Esophagus muscularis mucosa (tissue), 4 donors: Measurements from ENCODE around the gene ZSWIM6. TPM values are rescaled to one million over a fixed set of nuclear protein-coding genes. Genes with fewer than 3 reads are reported as not detected.
A peak's percentile ranks its signal among the peaks of the same experiment; 100 is the strongest.

Experiments
- DNase-seq: peaks from one replicate; pipeline ENCODE4 v3.0.0-alpha.2; 2017; ENCODE audit errors: extremely low spot score
- H3K27ac ChIP-seq, 4 donors: fragments of 200-600 bp; sonication (generic); replicated peaks in 1 of 4; 1 replicate in 3 of 4; 2 replicates in 1 of 4; pipeline ENCODE4 v1.5.1; 2016 to 2019; ENCODE audit warnings: mild to moderate bottlenecking in 1 of 4
- H3K27me3 ChIP-seq, 4 donors: fragments of 200-600 bp; sonication (generic); one replicate each; pipeline versions ENCODE4 v1.5.1 to v1.6.0; 2016 to 2019
- H3K36me3 ChIP-seq, 4 donors: fragments of 200-600 bp; sonication (generic); one replicate each; pipeline ENCODE4 v1.5.1; 2016 to 2019
- H3K4me1 ChIP-seq, 4 donors: fragments of 200-600 bp; sonication (generic); one replicate each; pipeline ENCODE4 v1.5.1; 2016 to 2019
- H3K4me3 ChIP-seq, 4 donors: fragments of 200-600 bp; sonication (generic); 1 replicate in 2 of 4; 2 replicates in 2 of 4; pipeline ENCODE4 v1.5.1; 2016 to 2019; ENCODE audit warnings: mild to moderate bottlenecking in 4 of 4, moderate library complexity in 1 of 4
- H3K9me3 ChIP-seq, 4 donors: fragments of 200-600 bp; sonication (generic); 1 replicate in 3 of 4; 2 replicates in 1 of 4; pipeline ENCODE4 v1.5.1; 2016 to 2019
- EP300 ChIP-seq: sonication (generic); formaldehyde crosslinking; IDR thresholded peaks from one replicate; pipeline ENCODE4 v1.6.1; 2017; ENCODE audit warnings: antibody characterized with exemption
- POLR2A ChIP-seq: fragments of 450-650 bp; IDR thresholded peaks from one replicate; pipeline ENCODE4 v1.6.1; 2017; ENCODE audit warnings: antibody characterized with exemption, moderate library complexity, mild to moderate bottlenecking, low read depth
- POLR2AphosphoS5 ChIP-seq, 2 donors: sonication (generic); formaldehyde crosslinking; IDR thresholded peaks; one replicate each; pipeline ENCODE4 v1.6.1; 2017; ENCODE audit warnings: antibody characterized with exemption in 2 of 2
- WGBS: methylation state at CpG from one replicate; pipeline ENCODE4 v1.1.5; 2018; 5-methylcytosine and 5-hydroxymethylcytosine counted together
- intact Hi-C: fragments of 100-400 bp; cut with DNase I; formaldehyde crosslinking; loops from one replicate; pipeline ENCODE4 v1.15.1; 2023
- total RNA-seq, 4 donors: library from RNA; depleted of rRNA; stranded (reverse); fragments of >200 nt; gene quantifications; one replicate each; pipeline versions ENCODE4 v1.1.0 to v1.2.1, GENCODE V29; 2016
- TF ChIP-seq, protein P1 (sequence below), 3 experiments: fragments of 200-600 bp in 2 of 3; fragments of 450-650 bp in 1 of 3; sonication (generic) in 2 of 3; IDR thresholded peaks; one replicate each; pipeline ENCODE4 v1.5.1; 2017 to 2019; ENCODE audit warnings: antibody characterized with exemption in 3 of 3, mild to moderate bottlenecking in 2 of 3, moderate library complexity in 1 of 3

The ZSWIM6 gene
- total RNA-seq, 4 donors from 2014 or later, result 10.2 to 16.4 (median 12.5) TPM

DNA sequence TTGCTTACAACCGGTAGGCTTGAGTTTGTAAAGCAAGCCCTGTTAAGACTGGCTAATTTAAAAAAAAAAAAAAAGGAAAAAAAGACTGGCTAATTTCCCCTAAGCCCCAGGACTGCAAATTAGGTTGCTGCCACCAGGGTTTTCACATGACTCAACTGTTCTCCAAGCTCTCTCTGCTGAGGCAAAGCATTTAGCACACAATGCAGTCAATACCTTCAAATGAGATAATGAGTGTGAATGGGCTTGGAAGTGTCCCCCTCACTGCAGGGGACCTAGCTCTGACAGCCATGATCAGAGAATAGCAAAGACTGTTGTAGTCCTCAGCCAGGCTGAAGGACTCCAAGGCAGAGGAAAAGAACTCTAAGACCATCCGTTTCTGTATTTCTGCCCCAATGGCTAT, 42.8 kb upstream of the ZSWIM6 start:
- no peaks in the 10 kb centered on the region for H3K9me3 ChIP-seq
- H3K27me3 ChIP-seq, result no peaks in the 10 kb centered on the region
- peaks cover 0 to 43% (median 34%) of the 10 kb centered on the region in 4 donors for H3K4me1 ChIP-seq
- no peaks in the 10 kb centered on the region for H3K36me3 ChIP-seq
- H3K27ac ChIP-seq, result no peak overlapping the region
- intact Hi-C loops, result no loop called here
- no peak overlapping the region for H3K4me3 ChIP-seq
- DNase-seq, result no peak
- WGBS, result 91% methylated on average over 1 of the region's 2 CpGs
- TF ChIP-seq POLR2AphosphoS5 (IDR thresholded peaks at IDR 0.05), result no peak
- TF ChIP-seq, protein P1, sequence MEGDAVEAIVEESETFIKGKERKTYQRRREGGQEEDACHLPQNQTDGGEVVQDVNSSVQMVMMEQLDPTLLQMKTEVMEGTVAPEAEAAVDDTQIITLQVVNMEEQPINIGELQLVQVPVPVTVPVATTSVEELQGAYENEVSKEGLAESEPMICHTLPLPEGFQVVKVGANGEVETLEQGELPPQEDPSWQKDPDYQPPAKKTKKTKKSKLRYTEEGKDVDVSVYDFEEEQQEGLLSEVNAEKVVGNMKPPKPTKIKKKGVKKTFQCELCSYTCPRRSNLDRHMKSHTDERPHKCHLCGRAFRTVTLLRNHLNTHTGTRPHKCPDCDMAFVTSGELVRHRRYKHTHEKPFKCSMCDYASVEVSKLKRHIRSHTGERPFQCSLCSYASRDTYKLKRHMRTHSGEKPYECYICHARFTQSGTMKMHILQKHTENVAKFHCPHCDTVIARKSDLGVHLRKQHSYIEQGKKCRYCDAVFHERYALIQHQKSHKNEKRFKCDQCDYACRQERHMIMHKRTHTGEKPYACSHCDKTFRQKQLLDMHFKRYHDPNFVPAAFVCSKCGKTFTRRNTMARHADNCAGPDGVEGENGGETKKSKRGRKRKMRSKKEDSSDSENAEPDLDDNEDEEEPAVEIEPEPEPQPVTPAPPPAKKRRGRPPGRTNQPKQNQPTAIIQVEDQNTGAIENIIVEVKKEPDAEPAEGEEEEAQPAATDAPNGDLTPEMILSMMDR (IDR thresholded peaks at IDR 0.05), result no peak
- no peak for TF ChIP-seq POLR2A
- TF ChIP-seq EP300, result no peak

DNA sequence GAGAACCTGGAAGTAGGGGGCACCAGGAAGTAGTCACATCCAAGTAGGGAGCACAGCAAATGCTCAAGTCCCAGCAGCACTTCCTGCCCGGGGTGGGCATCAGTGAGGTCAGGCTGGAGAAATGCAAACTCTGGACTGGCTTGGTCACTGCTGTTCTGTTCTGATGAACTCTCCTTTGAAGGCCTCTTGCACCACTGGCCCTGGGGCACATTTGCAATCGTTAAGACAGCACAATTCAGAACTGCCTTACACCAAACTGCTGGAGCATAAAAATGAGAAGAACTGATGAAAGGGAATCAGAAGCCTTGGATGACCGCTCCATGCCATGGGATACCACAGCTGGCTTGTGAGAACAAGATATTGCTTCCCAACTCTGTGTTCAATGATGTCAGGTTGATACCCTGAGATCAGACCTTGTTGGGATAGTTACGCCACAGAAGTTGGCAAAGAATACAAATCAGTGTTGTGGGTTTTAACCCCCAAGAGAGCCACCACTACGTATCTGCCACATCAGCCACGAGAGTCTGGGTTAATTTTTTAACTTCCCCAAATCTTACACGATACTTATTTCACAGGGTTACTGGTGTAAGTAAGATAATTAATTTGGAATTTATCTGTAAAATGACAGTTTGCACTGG, 42.3 kb upstream of the ZSWIM6 start:
- H3K9me3 ChIP-seq, result no peaks in the 10 kb centered on the region
- H3K36me3 ChIP-seq, result no peaks in the 10 kb centered on the region
- no peak for DNase-seq
- peak overlapping the region; percentile 66 to 80 (median 71) for H3K27ac ChIP-seq
- intact Hi-C loops, result no loop called here
- peaks cover 0 to 43% (median 34%) of the 10 kb centered on the region in 4 donors for H3K4me1 ChIP-seq
- no peaks in the 10 kb centered on the region for H3K27me3 ChIP-seq
- no peak overlapping the region for H3K4me3 ChIP-seq
- WGBS, result 83% methylated on average over 6 of the region's 7 CpGs
- TF ChIP-seq, protein P1 (IDR thresholded peaks at IDR 0.05), result no peak
- no peak for TF ChIP-seq EP300
- TF ChIP-seq POLR2AphosphoS5 (IDR thresholded peaks at IDR 0.05), result no peak
- no peak for TF ChIP-seq POLR2A

DNA sequence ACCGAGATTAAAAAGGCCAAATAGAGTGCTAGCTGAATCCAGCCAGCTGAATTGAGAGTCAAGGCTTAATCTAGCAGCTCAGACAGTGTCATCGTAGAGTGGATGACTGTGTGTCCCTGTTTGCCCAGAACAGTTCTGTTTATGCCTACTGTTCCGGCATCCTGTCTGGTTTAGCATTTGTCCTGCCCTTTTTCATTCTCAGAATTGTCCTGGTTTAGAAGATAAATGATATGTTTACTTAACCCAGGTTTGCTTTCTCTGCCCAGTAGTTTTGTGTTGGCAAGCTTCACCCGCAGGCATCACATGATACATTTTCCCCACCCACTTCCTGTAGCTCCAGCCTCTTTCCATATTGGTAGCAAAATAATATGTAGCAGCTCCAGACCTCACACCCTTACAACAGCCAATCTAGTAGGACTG, 41.3 kb upstream of the ZSWIM6 start:
- TF ChIP-seq EP300, result peak; percentile 63
- TF ChIP-seq, protein P1 (IDR thresholded peaks at IDR 0.05), result no peak
- peak; percentile 66 to 68 for TF ChIP-seq POLR2AphosphoS5 (IDR thresholded peaks at IDR 0.05)
- H3K9me3 ChIP-seq, result no peaks in the 10 kb centered on the region
- no peak for DNase-seq
- peak overlapping the region; percentile 66 to 80 (median 71) for H3K27ac ChIP-seq
- H3K36me3 ChIP-seq, result no peaks in the 10 kb centered on the region
- intact Hi-C loops, result no loop called here
- 27% methylated on average over 4 of the region's 4 CpGs for WGBS
- no peaks in the 10 kb centered on the region for H3K27me3 ChIP-seq
- peak overlapping the region in 1 of 4 donors; percentile 8 for H3K4me3 ChIP-seq
- H3K4me1 ChIP-seq, result peaks cover 0 to 43% (median 34%) of the 10 kb centered on the region in 4 donors

DNA sequence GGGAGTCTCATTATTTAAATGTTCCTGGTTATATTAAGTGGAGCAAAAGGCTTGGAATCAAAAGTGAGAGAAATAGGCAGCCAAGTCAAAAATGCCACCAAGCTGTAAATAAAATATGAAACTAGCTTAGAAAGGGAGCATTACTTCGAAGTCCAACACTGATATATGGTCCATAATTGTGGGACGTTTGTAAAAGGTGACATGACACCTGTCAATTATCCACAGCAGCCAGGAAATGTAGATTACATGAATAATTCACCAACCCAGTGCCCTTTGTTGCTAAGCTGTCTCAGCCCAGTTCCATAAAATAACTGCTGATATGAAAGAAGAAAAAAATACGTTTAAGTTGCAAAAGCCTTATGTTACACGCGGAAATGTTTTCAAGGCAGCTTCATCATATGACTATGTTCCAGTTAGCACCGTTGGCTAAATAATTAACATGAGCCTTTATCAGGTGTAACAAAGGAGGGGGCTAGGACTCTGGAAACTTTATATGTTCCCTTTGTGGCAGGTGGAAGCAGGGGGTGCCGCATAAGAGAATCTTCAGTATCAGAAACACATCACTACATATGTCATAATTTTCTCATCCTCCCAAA, 39.9 kb upstream of the ZSWIM6 start:
- TF ChIP-seq, protein P1 (IDR thresholded peaks at IDR 0.05), result no peak
- no peak for TF ChIP-seq EP300
- TF ChIP-seq POLR2AphosphoS5 (IDR thresholded peaks at IDR 0.05), result no peak
- no peak for TF ChIP-seq POLR2A
- 83% methylated on average over 7 of the region's 7 CpGs for WGBS

More for the DNA sequence above, 39.9 kb upstream of the ZSWIM6 start:
- no peaks in the 10 kb centered on the region for H3K9me3 ChIP-seq
- peak overlapping the region; percentile 40 to 80 (median 71) for H3K27ac ChIP-seq
- peaks cover 0 to 36% (median 28%) of the 10 kb centered on the region in 4 donors for H3K4me1 ChIP-seq
- no peak for DNase-seq
- intact Hi-C loops, result no loop called here
- no peaks in the 10 kb centered on the region for H3K36me3 ChIP-seq
- H3K27me3 ChIP-seq, result no peaks in the 10 kb centered on the region
- H3K4me3 ChIP-seq, result no peak overlapping the region
